ENCODE results near the gene JADE2.

JADE2 gene

GRCh38 chr5:134570886-134571285 is 45.4 kb downstream of the JADE2 start:
- FAIRE-seq: no peak

GRCh38 chr5:134571693-134572405 is 46.4 kb downstream of the JADE2 start:
- no peak for FAIRE-seq

- FAIRE-seq: no peak
Measured at GRCh38 chr5:134572811-134573210, 47.3 kb downstream of the JADE2 start.

GRCh38 chr5:134574521-134574920 is 49.1 kb downstream of the JADE2 start:
- FAIRE-seq: no peak

GRCh38 chr5:134575316-134575715 is 49.8 kb downstream of the JADE2 start:
- FAIRE-seq: no peak

- no peak for FAIRE-seq
Measured at GRCh38 chr5:134576386-134577021, 51.0 kb downstream of the JADE2 start.

- no peak for FAIRE-seq
Measured at GRCh38 chr5:134577022-134577795, 51.7 kb downstream of the JADE2 start.

- no peak for FAIRE-seq
Measured at GRCh38 chr5:134577796-134578577, 52.5 kb downstream of the JADE2 start.

- FAIRE-seq: no peak
Measured at GRCh38 chr5:134578578-134579283, 53.3 kb downstream of the JADE2 start.

- no peak for FAIRE-seq
Measured at GRCh38 chr5:134579284-134579771, 53.9 kb downstream of the JADE2 start.

GRCh38 chr5:134580001-134580460 is 54.6 kb downstream of the JADE2 start:
- no peak for FAIRE-seq

- FAIRE-seq: no peak
Measured at GRCh38 chr5:134581241-134581981, 55.9 kb downstream of the JADE2 start.

GRCh38 chr5:134582281-134582680 is 56.8 kb downstream of the JADE2 start:
- no peak for FAIRE-seq

- no peak for FAIRE-seq
Measured at GRCh38 chr5:134582941-134583340, 57.5 kb downstream of the JADE2 start.

- FAIRE-seq: no peak
Measured at GRCh38 chr5:134583766-134584165, 58.3 kb downstream of the JADE2 start.

GRCh38 chr5:134584662-134585061 is 59.2 kb downstream of the JADE2 start:
- no peak for FAIRE-seq

GRCh38 chr5:134585966-134586365 is 60.5 kb downstream of the JADE2 start:
- FAIRE-seq: no peak

GRCh38 chr5:134586866-134587524 is 61.5 kb downstream of the JADE2 start:
- FAIRE-seq: no peak

GRCh38 chr5:134590992-134591659 is 65.7 kb downstream of the JADE2 start:
- FAIRE-seq: no peak

- FAIRE-seq: no peak
Measured at GRCh38 chr5:134592141-134592746, 66.8 kb downstream of the JADE2 start.
